ENCODE results near the gene CHD5. TPM values are rescaled to one million over a fixed set of nuclear protein-coding genes. Genes with fewer than 3 reads are reported as not detected.

CHD5 gene
- total RNA-seq, 1 experiment from 2014 or later = 1.6 TPM

GRCh38 chr1:6170116-6170741 lies 9.9 kb downstream of the CHD5 start:
- Mint-ChIP-seq H3K27ac (no peak overlapping the region), H3K4me1 (0 out of 4 replicates have a peak, but pooled peaks cover 0 to 2% of the 10 kb centered on the region in 2 experiments), H3K36me3 (ENCODE audit: insufficient read depth in 1 of 3, low read depth in 3 of 3) (no peaks in the 10 kb centered on the region), H3K27me3 (ENCODE audit: low read depth) (peaks cover 6% of the 10 kb centered on the region), H3K4me3 (no peak overlapping the region), H3K9me3 (no peaks in the 10 kb centered on the region)
- Histone ChIP-seq H3K23ac (ENCODE audit: insufficient read length, low read depth, low read length) (no peak overlapping the region), H4K8ac (replicated peaks; ENCODE audit: insufficient read length, low read depth, low read length) (no peak overlapping the region), H2BK15ac (ENCODE audit: low read depth, low read length) (no peak overlapping the region), H3T11ph (ENCODE audit: low read length) (no peak overlapping the region), H3K4ac (ENCODE audit: low read depth, low read length) (no peak overlapping the region), H3K18ac (ENCODE audit: insufficient read length, low read depth, low read length) (no peak overlapping the region), H3K4me1 (ENCODE audit: insufficient read depth, low read length) (no peaks in the 10 kb centered on the region), H3K56ac (ENCODE audit: insufficient read length, low read depth, low read length) (no peak overlapping the region), H3K79me2 (ENCODE audit: insufficient read depth, low read length) (no peaks in the 10 kb centered on the region), H2AFZ (ENCODE audit: low read length) (no peak overlapping the region), H3K9ac (ENCODE audit: extremely low read depth, insufficient read length, low read length) (no peak overlapping the region), H3K27ac (ENCODE audit: insufficient read length, low read depth, low read length) (no peak overlapping the region), H4K20me1 (ENCODE audit: control insufficient read depth, insufficient read depth, insufficient read length) (no peaks in the 10 kb centered on the region), H2BK5ac (ENCODE audit: insufficient read length, low read length) (no peak overlapping the region), H3K23me2 (ENCODE audit: insufficient read length, low read depth, low read length, poor library complexity, severe bottlenecking) (no peaks in the 10 kb centered on the region), H3K4me2 (ENCODE audit: insufficient read depth, insufficient read length, low read length) (no peak overlapping the region), H3K79me1 (ENCODE audit: insufficient read depth, low read depth, low read length, poor library complexity, severe bottlenecking) (no peaks in the 10 kb centered on the region), H3K9me3 (ENCODE audit: control insufficient read depth, low read depth, low read length) (no peaks in the 10 kb centered on the region), H2BK20ac (ENCODE audit: low read depth, low read length, poor library complexity, severe bottlenecking) (no peak overlapping the region), H2BK120ac (ENCODE audit: low read depth, low read length, poor library complexity, severe bottlenecking) (no peak overlapping the region), H4K91ac (ENCODE audit: insufficient read length, low read depth, low read length) (no peak overlapping the region), H3K27me3 (ENCODE audit: insufficient read depth, low read length) (no peaks in the 10 kb centered on the region; the same call in 1 of the 2 replicates), H2AK5ac (ENCODE audit: insufficient read length, low read length) (no peak overlapping the region), H4K5ac (ENCODE audit: insufficient read length, low read depth, low read length) (no peak overlapping the region), H2BK12ac (ENCODE audit: insufficient read length, low read depth, low read length) (no peak overlapping the region), H3K14ac (ENCODE audit: insufficient read depth, low read length) (no peak overlapping the region; the same call in 1 of the 2 replicates)
- no peak for DNase-seq
- TF ChIP-seq CTCF (conservative IDR thresholded peaks at IDR 0.05) = no peak
- no CpG with 5 or more reads among the region's 16 CpGs for WGBS (ENCODE audit: extremely low coverage, insufficient read length, low lambda C conversion rate)
